DMS79 (cell line): ENCODE data around the gene DBNDD1.
"Not testable (repeated sequence)": the region's sequence is repeated elsewhere in the genome, so short reads cannot be mapped to it uniquely, and the experiment has no call there.

ENCODE experiments used
- DNase-seq: peaks from one replicate; lab custom pipeline; 2025; lab: John Stamatoyannopoulos, UW

DBNDD1 gene

GRCh38 chr16:90011908-90012501, 7.3 kb downstream of the DBNDD1 start:
- no peak for DNase-seq

- no peak for DNase-seq
These were observed 7.8 kb downstream of the DBNDD1 start for GRCh38 chr16:90011508-90011819.

- DNase-seq: no peak
These were observed 8.4 kb downstream of the DBNDD1 start for GRCh38 chr16:90010676-90011507.

- no peak for DNase-seq
These were observed 9.9 kb downstream of the DBNDD1 start for GRCh38 chr16:90009172-90009899.

- no peak for DNase-seq
These were observed 10.5 kb downstream of the DBNDD1 start for GRCh38 chr16:90008708-90009145.

GRCh38 chr16:90007635-90008234, 11.5 kb downstream of the DBNDD1 start:
- not testable (repeated sequence) for DNase-seq

GRCh38 chr16:90007015-90007414, 12.2 kb downstream of the DBNDD1 start:
- DNase-seq: no peak

GRCh38 chr16:90005956-90006663, 13.1 kb downstream of the DBNDD1 start:
- no peak for DNase-seq

GRCh38 chr16:90004577-90004976, 14.7 kb downstream of the DBNDD1 start:
- DNase-seq: no peak

GRCh38 chr16:90002759-90003158, 16.5 kb downstream of the DBNDD1 start:
- DNase-seq: no peak

- no peak for DNase-seq
These were observed 17.3 kb downstream of the DBNDD1 start for GRCh38 chr16:90001761-90002503.

GRCh38 chr16:90000733-90001427, 18.4 kb downstream of the DBNDD1 start:
- no peak for DNase-seq

GRCh38 chr16:89999831-90000574, 19.3 kb downstream of the DBNDD1 start:
- DNase-seq: no peak

- no peak for DNase-seq
These were observed 23.1 kb downstream of the DBNDD1 start for GRCh38 chr16:89996178-89996489.

- DNase-seq: not testable (repeated sequence)
These were observed 23.6 kb downstream of the DBNDD1 start for GRCh38 chr16:89995475-89996177.

GRCh38 chr16:89994721-89995474, 24.4 kb downstream of the DBNDD1 start:
- DNase-seq: not testable (repeated sequence)

- DNase-seq: no peak
These were observed 24.9 kb downstream of the DBNDD1 start for GRCh38 chr16:89994389-89994720.

- no peak for DNase-seq
These were observed 25.3 kb downstream of the DBNDD1 start for GRCh38 chr16:89993971-89994370.

GRCh38 chr16:89993377-89993776, 25.9 kb downstream of the DBNDD1 start:
- DNase-seq: no peak
